Osteoblast (primary cell): ENCODE results near the gene LRRC25. TPM values are rescaled to one million over a fixed set of nuclear protein-coding genes. Genes with fewer than 3 reads are reported as not detected.

ENCODE experiments used
- DNase-seq: peaks from one replicate; pipeline ENCODE4 v3.0.0; 2011; ENCODE audit warnings: low spot score, mixed read lengths; ENCODE audit not compliant: insufficient read length; ENCODE audit errors: missing footprints
- H2AFZ ChIP-seq: 2 replicates; pipeline ENCODE4 v1.6.0; 2011; ENCODE audit warnings: mild to moderate bottlenecking, low read length
- H3K27ac ChIP-seq: 2 replicates; pipeline ENCODE4 v1.5.1; 2011; ENCODE audit warnings: mild to moderate bottlenecking, low read depth, low read length, moderate library complexity
- H3K27me3 ChIP-seq: 2 replicates; pipeline ENCODE4 v1.6.0; 2012; ENCODE audit warnings: mild to moderate bottlenecking, control low read depth, inconsistent platforms, low read length, moderate library complexity; ENCODE audit not compliant: insufficient read depth
- H3K36me3 ChIP-seq: 2 replicates; pipeline ENCODE4 v1.5.1; 2011; ENCODE audit warnings: mild to moderate bottlenecking, low read length, control low read depth, moderate library complexity; ENCODE audit not compliant: insufficient read depth
- H3K4me1 ChIP-seq: 2 replicates; pipeline ENCODE4 v1.5.1; 2011; ENCODE audit warnings: mild to moderate bottlenecking, low read length, control low read depth, moderate library complexity; ENCODE audit not compliant: insufficient read depth
- H3K4me2 ChIP-seq: 2 replicates; pipeline ENCODE4 v1.6.0; 2011; ENCODE audit warnings: mild to moderate bottlenecking, low read length; ENCODE audit not compliant: insufficient read depth
- H3K4me3 ChIP-seq: fragments of 200-600 bp; sonication (generic); 3 replicates; pipeline ENCODE4 v1.5.1; 2012; ENCODE audit warnings: mild to moderate bottlenecking, low read length, inconsistent platforms; ENCODE audit not compliant: insufficient read depth
- H3K79me2 ChIP-seq: 2 replicates; pipeline ENCODE4 v1.6.0; 2012; ENCODE audit warnings: mild to moderate bottlenecking, low read length, control low read depth, inconsistent platforms; ENCODE audit not compliant: insufficient read depth
- H3K9me3 ChIP-seq: 2 replicates; pipeline ENCODE4 v1.5.1; 2011; ENCODE audit warnings: low read depth, low read length, control low read depth
- H4K20me1 ChIP-seq: 2 replicates; pipeline ENCODE4 v1.6.0; 2012; ENCODE audit warnings: mild to moderate bottlenecking, low read length, control low read depth; ENCODE audit not compliant: insufficient read depth
- CTCF ChIP-seq: IDR thresholded peaks from 2 replicates; pipeline ENCODE4 v1.5.1; 2011; ENCODE audit warnings: mild to moderate bottlenecking, low read depth, low read length, moderate library complexity; ENCODE audit errors: extremely low read depth
- total RNA-seq: library from RNA; depleted of rRNA; stranded (reverse); fragments of >200 nt; gene quantifications from 2 replicates; pipeline ENCODE4 v1.2.3, GENCODE V29; 2012

LRRC25 gene
- total RNA-seq, 1 donor, result 1.1 TPM

- peaks cover 60% of the 10 kb centered on the region for H3K79me2 ChIP-seq
- no peak overlapping the region for H2AFZ ChIP-seq
- no peaks in the 10 kb centered on the region for H3K9me3 ChIP-seq
- H3K27ac ChIP-seq, result peak overlapping the region; percentile 68
- peaks cover 29% of the 10 kb centered on the region for H3K4me1 ChIP-seq
- peaks cover 3% of the 10 kb centered on the region for H3K36me3 ChIP-seq
- no peak for TF ChIP-seq CTCF
- peak overlapping the region; percentile 69 for H3K4me2 ChIP-seq
- no peak overlapping the region for H3K4me3 ChIP-seq
- H4K20me1 ChIP-seq, result peaks cover 36% of the 10 kb centered on the region
- peak; percentile 77 for DNase-seq
- H3K27me3 ChIP-seq, result no peaks in the 10 kb centered on the region
Measured at GRCh38 chr19:18428173-18428786, 30.9 kb upstream of the LRRC25 start.

GRCh38 chr19:18427743-18428113 lies 30.3 kb upstream of the LRRC25 start:
- peak; percentile 51 for DNase-seq
- Histone ChIP-seq H3K4me1 (peaks cover 29% of the 10 kb centered on the region), H3K4me2 (no peak overlapping the region), H2AFZ (no peak overlapping the region), H3K36me3 (peaks cover 3% of the 10 kb centered on the region), H3K27ac (no peak overlapping the region), H3K27me3 (no peaks in the 10 kb centered on the region), H3K79me2 (peaks cover 65% of the 10 kb centered on the region), H3K4me3 (no peak overlapping the region), H3K9me3 (no peaks in the 10 kb centered on the region), H4K20me1 (peaks cover 41% of the 10 kb centered on the region)
- no peak for TF ChIP-seq CTCF

GRCh38 chr19:18427080-18427742 lies 29.8 kb upstream of the LRRC25 start:
- no peak overlapping the region for H3K4me3 ChIP-seq
- H3K4me2 ChIP-seq, result no peak overlapping the region
- H3K27me3 ChIP-seq, result no peaks in the 10 kb centered on the region
- peaks cover 46% of the 10 kb centered on the region for H4K20me1 ChIP-seq
- peak overlapping the region; percentile 39 for H3K27ac ChIP-seq
- no peak overlapping the region for H2AFZ ChIP-seq
- DNase-seq, result peak; percentile 87
- no peak for TF ChIP-seq CTCF
- H3K36me3 ChIP-seq, result peaks cover 3% of the 10 kb centered on the region
- H3K9me3 ChIP-seq, result no peaks in the 10 kb centered on the region
- H3K4me1 ChIP-seq, result peaks cover 29% of the 10 kb centered on the region
- H3K79me2 ChIP-seq, result peaks cover 70% of the 10 kb centered on the region

GRCh38 chr19:18426416-18426767 lies 29.0 kb upstream of the LRRC25 start:
- no peak for DNase-seq
- H3K9me3 ChIP-seq, result no peaks in the 10 kb centered on the region
- H2AFZ ChIP-seq, result no peak overlapping the region
- no peak for TF ChIP-seq CTCF
- peaks cover 3% of the 10 kb centered on the region for H3K36me3 ChIP-seq
- H3K27me3 ChIP-seq, result no peaks in the 10 kb centered on the region
- no peak overlapping the region for H3K4me3 ChIP-seq
- H3K79me2 ChIP-seq, result peaks cover 79% of the 10 kb centered on the region
- peaks cover 55% of the 10 kb centered on the region for H4K20me1 ChIP-seq
- H3K4me1 ChIP-seq, result peaks cover 29% of the 10 kb centered on the region
- H3K27ac ChIP-seq, result peak overlapping the region; percentile 39
- H3K4me2 ChIP-seq, result peak overlapping the region; percentile 54
